A549 (cell line): ENCODE data around the gene GFOD2.

Source experiments
- POLR2A ChIP-seq: IDR thresholded peaks from 2 replicates; pipeline ENCODE4 v1.6.1; 2012; ENCODE audit warnings: mild to moderate bottlenecking, low read length
- TF ChIP-seq, protein P1 (sequence below): fragments of >200 bp; sonication (Bioruptor Twin); formaldehyde crosslinking; IDR thresholded peaks from 3 replicates; pipeline ENCODE4 v1.5.1; 2016

- TF ChIP-seq, protein P1, sequence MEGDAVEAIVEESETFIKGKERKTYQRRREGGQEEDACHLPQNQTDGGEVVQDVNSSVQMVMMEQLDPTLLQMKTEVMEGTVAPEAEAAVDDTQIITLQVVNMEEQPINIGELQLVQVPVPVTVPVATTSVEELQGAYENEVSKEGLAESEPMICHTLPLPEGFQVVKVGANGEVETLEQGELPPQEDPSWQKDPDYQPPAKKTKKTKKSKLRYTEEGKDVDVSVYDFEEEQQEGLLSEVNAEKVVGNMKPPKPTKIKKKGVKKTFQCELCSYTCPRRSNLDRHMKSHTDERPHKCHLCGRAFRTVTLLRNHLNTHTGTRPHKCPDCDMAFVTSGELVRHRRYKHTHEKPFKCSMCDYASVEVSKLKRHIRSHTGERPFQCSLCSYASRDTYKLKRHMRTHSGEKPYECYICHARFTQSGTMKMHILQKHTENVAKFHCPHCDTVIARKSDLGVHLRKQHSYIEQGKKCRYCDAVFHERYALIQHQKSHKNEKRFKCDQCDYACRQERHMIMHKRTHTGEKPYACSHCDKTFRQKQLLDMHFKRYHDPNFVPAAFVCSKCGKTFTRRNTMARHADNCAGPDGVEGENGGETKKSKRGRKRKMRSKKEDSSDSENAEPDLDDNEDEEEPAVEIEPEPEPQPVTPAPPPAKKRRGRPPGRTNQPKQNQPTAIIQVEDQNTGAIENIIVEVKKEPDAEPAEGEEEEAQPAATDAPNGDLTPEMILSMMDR: no peak
- TF ChIP-seq POLR2A: no peak
These were observed 71.9 kb downstream of the GFOD2 start for GRCh38 chr16:67647111-67647651.
